Psoas muscle (tissue), 8 donors: Measurements from ENCODE around the gene PRUNE2. TPM values are rescaled to one million over a fixed set of nuclear protein-coding genes. Genes with fewer than 3 reads are reported as not detected.

Source experiments
- ATAC-seq, 4 donors: fragments of 200-7000 bp; cut with Tn5 transposase; one replicate each; pipeline ENCODE4 v1.9.1; 2020; ENCODE audit warnings: moderate library complexity in 3 of 4, mild to moderate bottlenecking in 2 of 4
- DNase-seq, 2 donors: peaks; one replicate each; pipeline ENCODE4 v3.0.0-alpha.2; 2020
- H3K27ac ChIP-seq: fragments of 200-600 bp; one replicate; pipeline ENCODE4 v1.8.0; 2022
- H3K27me3 ChIP-seq, 3 donors: fragments of 200-600 bp in 1 of 3; one replicate each; pipeline versions ENCODE4 v1.6.1 to v1.8.0; 2013 to 2022; ENCODE audit warnings: low read length in 2 of 3, mild to moderate bottlenecking in 2 of 3, moderate library complexity in 1 of 3; ENCODE audit not compliant: insufficient read depth in 3 of 3
- H3K36me3 ChIP-seq, 2 donors: fragments of 200-600 bp in 1 of 2; one replicate each; pipeline versions ENCODE4 v1.6.1 to v1.8.0; 2013 to 2022; ENCODE audit warnings: low read depth in 1 of 2, mild to moderate bottlenecking in 1 of 2, moderate library complexity in 1 of 2; ENCODE audit not compliant: insufficient read depth in 1 of 2
- H3K4me1 ChIP-seq: fragments of 200-600 bp; one replicate; pipeline ENCODE4 v1.8.0; 2022
- H3K4me3 ChIP-seq: fragments of 200-600 bp; one replicate; pipeline ENCODE4 v1.8.0; 2022; ENCODE audit warnings: mild to moderate bottlenecking
- H3K9me3 ChIP-seq: fragments of 200-600 bp; one replicate; pipeline ENCODE4 v1.8.0; 2022
- WGBS, 3 donors: extraction: QIAGEN DNeasy Blood & Tissue Kit; methylation state at CpG; one replicate each; pipeline versions ENCODE4 v1.1.6 to v1.1.7; 2013; 5-methylcytosine and 5-hydroxymethylcytosine counted together
- intact Hi-C, 2 donors: fragments of 100-400 bp; cut with DNase I; formaldehyde crosslinking; loops; one replicate each; pipeline versions ENCODE4 v1.11.0 to v1.14.2; 2022
- polyA plus RNA-seq, 3 donors: library from polyadenylated mRNA; stranded (reverse); fragments of 200-250 nt; gene quantifications; one replicate each; pipeline ENCODE4 v1.2.3, GENCODE V29; 2013
- total RNA-seq, 4 donors: library from RNA; stranded (reverse); fragmentation: NEBNext Ultra II Directional in 2 of 4; extraction: Animal tissue kit (Norgen Biotek cat#: 25700) in 2 of 4; gene quantifications; one replicate each; pipeline versions ENCODE4 v1.2.1 to v1.2.4, GENCODE V29; 2021 to 2023
- TF ChIP-seq, protein P1 (sequence below): fragments of 200-600 bp; IDR thresholded peaks from one replicate; pipeline ENCODE4 v1.8.0; 2022; ENCODE audit warnings: antibody characterized with exemption
- donor health status: healthy with polysubstance abuse.
- donor health status: DM: no; HTN: no; CAD: no; lungs with moderate emphysema.
- donor health status: Bipolar disorder and iron deficiency.
- donor health status: healthy.
- donor health status: DM: yes; HTN: yes; CAD: no.
- donor health status: DM: no; HTN: no; CAD: no.
- donor health status: DM: no; HTN: no; CAD: no.
- donor health status: DM: yes; HTN: yes; CAD: no.

PRUNE2 gene
- total and polyA plus RNA-seq, 7 donors, result 1.2 to 79.9 (median 3.6) TPM

DNA sequence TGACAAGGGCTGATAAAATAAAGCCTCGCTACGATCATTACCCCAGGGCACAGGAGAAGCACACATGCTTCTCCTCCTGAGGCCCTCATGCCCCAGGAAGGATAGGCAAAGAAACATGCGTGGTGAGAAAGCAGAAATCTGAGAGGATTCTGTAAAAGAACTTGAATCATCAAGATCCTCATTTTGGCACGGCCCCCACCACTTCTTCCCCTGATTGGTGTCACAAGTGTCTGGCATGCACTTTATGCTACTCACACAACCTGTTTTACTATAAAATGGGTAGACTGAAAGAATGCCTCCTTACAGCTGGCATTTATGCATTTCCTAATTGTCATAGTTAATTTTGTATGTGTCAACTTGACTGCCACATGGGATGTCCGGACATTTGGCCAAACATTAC, 109.6 kb downstream of the PRUNE2 start:
- Histone ChIP-seq H3K27ac (no peak overlapping the region), H3K36me3 (no peaks in the 10 kb centered on the region), H3K4me3 (no peak overlapping the region), H3K4me1 (no peaks in the 10 kb centered on the region), H3K9me3 (no peaks in the 10 kb centered on the region), H3K27me3 (no peaks in the 10 kb centered on the region)
- intact Hi-C loops, result no loop called here
- DNase-seq (no peak), ATAC-seq (no peak)
- WGBS, 3 donors, result 60 to 67% (median 64%) methylated on average over 5 of the region's 5 CpGs
- TF ChIP-seq, protein P1, sequence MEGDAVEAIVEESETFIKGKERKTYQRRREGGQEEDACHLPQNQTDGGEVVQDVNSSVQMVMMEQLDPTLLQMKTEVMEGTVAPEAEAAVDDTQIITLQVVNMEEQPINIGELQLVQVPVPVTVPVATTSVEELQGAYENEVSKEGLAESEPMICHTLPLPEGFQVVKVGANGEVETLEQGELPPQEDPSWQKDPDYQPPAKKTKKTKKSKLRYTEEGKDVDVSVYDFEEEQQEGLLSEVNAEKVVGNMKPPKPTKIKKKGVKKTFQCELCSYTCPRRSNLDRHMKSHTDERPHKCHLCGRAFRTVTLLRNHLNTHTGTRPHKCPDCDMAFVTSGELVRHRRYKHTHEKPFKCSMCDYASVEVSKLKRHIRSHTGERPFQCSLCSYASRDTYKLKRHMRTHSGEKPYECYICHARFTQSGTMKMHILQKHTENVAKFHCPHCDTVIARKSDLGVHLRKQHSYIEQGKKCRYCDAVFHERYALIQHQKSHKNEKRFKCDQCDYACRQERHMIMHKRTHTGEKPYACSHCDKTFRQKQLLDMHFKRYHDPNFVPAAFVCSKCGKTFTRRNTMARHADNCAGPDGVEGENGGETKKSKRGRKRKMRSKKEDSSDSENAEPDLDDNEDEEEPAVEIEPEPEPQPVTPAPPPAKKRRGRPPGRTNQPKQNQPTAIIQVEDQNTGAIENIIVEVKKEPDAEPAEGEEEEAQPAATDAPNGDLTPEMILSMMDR, result no peak

DNA sequence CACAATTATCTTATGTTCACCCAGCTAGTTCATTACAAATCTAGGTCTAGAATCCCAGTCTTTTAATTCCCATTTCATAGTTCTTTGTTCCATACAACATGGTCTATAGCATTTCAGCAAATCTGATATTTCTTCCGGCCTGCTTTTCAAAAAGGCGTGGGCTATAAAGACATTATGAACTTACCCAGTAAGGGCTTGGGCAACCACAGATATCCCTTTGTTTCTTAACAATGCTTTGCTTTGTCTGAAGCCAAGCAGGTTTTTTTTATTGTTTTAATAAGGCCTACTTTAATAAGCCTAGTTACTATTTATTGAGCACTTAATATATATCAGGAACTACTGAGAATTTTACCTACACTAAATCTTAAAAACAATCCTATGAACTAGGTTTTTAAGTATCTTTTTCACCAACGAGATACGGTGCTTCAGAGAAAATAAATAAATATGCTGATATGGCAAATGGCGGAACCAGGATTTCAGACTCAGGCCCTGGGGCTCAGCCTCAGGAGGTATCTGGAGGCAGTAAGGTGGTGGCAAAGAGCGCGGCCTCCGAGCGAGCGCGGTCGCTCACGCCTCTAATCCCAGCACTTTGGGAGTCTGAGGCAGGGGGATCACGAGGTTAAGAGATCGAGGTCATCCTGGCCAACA, 112.0 kb downstream of the PRUNE2 start:
- TF ChIP-seq, protein P1, result no peak
- H3K4me1 ChIP-seq, result no peaks in the 10 kb centered on the region
- no peak overlapping the region for H3K27ac ChIP-seq
- no peak for ATAC-seq
- H3K36me3 ChIP-seq, result no peaks in the 10 kb centered on the region
- no peak overlapping the region for H3K4me3 ChIP-seq
- no peak for DNase-seq
- intact Hi-C loops, result no loop called here
- no peaks in the 10 kb centered on the region for H3K27me3 ChIP-seq
- WGBS, 3 donors, result 91 to 94% (median 92%) methylated on average over 15 of the region's 15 CpGs
- H3K9me3 ChIP-seq, result no peaks in the 10 kb centered on the region

DNA sequence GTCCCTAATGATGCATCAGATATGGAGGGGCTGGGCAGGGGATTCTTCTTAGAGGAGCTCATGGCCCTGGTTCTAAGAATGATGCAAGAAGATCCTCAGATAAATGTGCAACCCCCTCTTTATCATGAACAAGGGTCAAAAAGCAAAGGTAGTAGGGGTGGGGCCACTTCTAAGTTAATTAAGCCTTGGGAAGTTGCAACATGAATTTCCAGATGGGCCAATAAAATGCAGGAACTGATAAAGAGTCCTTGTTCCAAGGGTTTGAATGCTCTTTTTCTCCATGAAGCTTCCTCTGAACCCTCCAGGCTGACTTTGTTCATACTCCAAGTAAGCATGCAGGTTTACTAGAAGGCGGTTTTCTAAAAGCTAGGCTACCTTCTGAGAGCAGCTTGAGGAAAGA, 116.1 kb downstream of the PRUNE2 start:
- H3K4me3 ChIP-seq, result no peak overlapping the region
- H3K27ac ChIP-seq, result no peak overlapping the region
- ATAC-seq, result no peak
- H3K36me3 ChIP-seq, result no peaks in the 10 kb centered on the region
- H3K27me3 ChIP-seq, result peaks cover 0 to 2% (median 0%) of the 10 kb centered on the region in 3 donors
- TF ChIP-seq, protein P1, result no peak
- H3K9me3 ChIP-seq, result no peaks in the 10 kb centered on the region
- WGBS, 3 donors, result 90 to 96% (median 94%) methylated on average over 1 of the region's 1 CpG
- no peak for DNase-seq
- intact Hi-C loops, result no loop called here
- H3K4me1 ChIP-seq, result no peaks in the 10 kb centered on the region

DNA sequence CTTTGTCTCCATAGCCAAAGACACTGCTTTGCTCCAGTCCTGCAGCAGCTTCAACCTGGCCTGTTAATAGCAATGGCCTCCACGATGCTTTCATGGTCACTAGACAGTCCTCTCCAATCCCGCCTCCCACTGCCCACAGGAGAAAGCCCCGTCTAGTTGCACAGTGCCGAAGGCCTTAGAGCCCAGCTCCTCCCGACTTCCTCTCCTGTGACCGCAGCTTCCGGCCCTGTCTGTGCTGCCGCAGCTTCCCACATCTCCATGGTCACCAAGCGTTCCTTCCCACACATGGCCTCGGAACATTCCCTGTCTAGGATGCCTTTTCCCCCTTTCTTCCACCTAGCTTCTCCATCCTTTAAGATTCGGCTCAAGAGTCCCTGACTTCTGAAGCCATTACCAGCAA, 118.2 kb downstream of the PRUNE2 start:
- H3K27me3 ChIP-seq, result peaks cover 0 to 2% (median 0%) of the 10 kb centered on the region in 3 donors
- H3K4me1 ChIP-seq, result no peaks in the 10 kb centered on the region
- 76 to 86% (median 84%) methylated on average over 11 of the region's 11 CpGs for WGBS, 3 donors
- H3K4me3 ChIP-seq, result no peak overlapping the region
- intact Hi-C loops, result no loop called here
- TF ChIP-seq, protein P1, result no peak
- DNase-seq, result no peak
- no peak overlapping the region for H3K27ac ChIP-seq
- no peaks in the 10 kb centered on the region for H3K36me3 ChIP-seq
- ATAC-seq, result no peak
- H3K9me3 ChIP-seq, result no peaks in the 10 kb centered on the region

DNA sequence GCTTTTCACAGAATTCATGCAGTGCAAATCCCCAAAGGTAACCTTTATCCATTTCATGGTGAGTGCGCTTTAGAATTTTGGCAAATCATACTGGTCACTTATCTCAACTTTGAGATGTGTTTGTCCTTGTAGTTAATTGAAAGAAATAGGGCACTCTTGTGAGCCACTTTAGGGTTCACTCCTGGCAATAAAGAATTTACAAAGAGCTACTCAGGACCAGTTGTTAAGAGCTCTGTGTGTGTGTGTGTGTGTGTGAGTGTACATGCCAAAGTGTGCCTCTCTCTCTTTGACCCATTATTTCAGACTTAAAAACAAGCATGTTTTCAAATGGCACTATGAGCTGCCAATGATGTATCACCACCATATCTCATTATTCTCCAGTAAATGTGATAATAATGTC, 120.4 kb downstream of the PRUNE2 start:
- no peak overlapping the region for H3K4me3 ChIP-seq
- H3K4me1 ChIP-seq, result no peaks in the 10 kb centered on the region
- no peak for ATAC-seq
- TF ChIP-seq, protein P1, result no peak
- H3K27me3 ChIP-seq, result peaks cover 0 to 2% (median 0%) of the 10 kb centered on the region in 3 donors
- H3K9me3 ChIP-seq, result no peaks in the 10 kb centered on the region
- WGBS, 3 donors, result 94 to 98% (median 97%) methylated on average over 1 of the region's 1 CpG
- DNase-seq, result no peak
- no peaks in the 10 kb centered on the region for H3K36me3 ChIP-seq
- H3K27ac ChIP-seq, result no peak overlapping the region
- intact Hi-C loops, result no loop called here
